HG03025 (cell line): ENCODE results near the gene AQP9.

Experiments used
- ATAC-seq: cut with Tn5 transposase; IDR thresholded peaks from one replicate; pipeline ENCODE4 v1.9.1; 2021; ENCODE audit warnings: mild to moderate bottlenecking, moderate library complexity; ENCODE audit not compliant: unreplicated experiment, low FRiP score

Gene AQP9

DNA sequence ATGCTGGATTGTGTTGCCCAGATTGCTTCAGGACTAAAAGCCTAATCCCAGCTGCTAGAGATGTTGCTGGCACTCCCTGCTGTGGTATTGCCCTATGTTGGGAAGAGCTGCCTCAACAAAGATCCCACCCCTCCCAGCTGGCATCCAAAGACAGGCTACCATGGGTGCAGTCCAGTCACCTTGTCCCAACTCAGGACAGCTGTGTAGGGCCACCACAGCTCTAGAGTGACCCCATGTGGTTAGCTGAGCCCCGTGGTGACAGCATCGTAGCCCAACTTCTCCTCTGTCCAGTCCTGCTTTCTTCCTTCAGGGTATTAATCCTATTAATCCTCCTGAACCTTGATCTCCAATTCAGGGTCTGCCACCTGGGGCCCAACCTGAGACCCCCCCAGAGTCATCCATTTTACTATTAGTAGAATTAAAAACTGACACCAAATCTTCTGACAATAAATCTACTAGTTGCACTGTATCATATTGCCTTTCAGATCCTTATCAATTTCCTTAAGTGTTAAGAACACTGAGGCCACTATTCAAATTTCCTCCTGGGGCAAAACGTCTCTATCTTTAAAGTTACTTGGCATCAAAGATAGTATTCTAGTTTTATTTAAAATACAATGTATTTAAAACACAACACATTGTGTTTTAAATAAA, 83.5 kb downstream of the AQP9 start:
- no peak for ATAC-seq

DNA sequence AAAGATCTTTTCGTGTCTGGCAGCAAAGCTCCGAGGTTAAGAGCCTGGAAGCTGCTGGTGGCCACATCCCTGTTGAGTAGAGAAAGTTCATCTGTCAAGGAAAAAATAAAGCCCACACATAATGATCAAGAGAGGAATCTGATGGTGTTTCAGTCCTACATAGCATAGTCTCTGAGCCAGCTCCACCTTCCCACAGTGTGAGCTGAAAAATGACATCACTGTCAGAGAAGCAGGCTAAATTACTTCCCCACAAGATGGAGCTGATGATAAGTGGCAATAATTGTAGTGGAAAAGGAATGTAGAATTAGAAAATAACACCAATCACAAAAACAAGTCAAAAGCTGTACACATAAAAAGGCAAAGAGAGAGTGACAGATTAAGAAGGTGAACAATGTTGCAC, 84.5 kb downstream of the AQP9 start:
- no peak for ATAC-seq

DNA sequence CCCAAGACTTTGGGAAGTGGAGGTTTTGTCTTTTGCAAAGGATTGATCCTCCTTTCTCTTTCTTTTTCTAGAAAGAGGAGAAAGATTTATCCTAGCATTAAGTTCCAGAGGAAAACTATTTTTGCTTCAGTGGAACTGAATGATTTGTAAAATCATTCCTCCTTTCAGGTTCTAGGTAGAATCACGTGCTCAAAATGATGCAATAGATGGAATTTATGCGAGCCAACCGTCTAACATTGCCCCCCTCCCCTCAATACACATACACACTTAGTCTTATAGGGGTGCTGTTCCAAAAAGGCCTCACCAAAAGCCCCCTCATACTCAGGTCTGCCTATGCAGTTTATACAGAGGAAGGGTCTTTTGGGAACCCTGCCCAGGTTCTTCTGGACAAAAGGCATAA, 85.3 kb downstream of the AQP9 start:
- ATAC-seq: no peak

GRCh38 chr15:58224068-58224467, 85.9 kb downstream of the AQP9 start:
- ATAC-seq: no peak

GRCh38 chr15:58227706-58228543, 89.7 kb downstream of the AQP9 start:
- no peak for ATAC-seq

DNA sequence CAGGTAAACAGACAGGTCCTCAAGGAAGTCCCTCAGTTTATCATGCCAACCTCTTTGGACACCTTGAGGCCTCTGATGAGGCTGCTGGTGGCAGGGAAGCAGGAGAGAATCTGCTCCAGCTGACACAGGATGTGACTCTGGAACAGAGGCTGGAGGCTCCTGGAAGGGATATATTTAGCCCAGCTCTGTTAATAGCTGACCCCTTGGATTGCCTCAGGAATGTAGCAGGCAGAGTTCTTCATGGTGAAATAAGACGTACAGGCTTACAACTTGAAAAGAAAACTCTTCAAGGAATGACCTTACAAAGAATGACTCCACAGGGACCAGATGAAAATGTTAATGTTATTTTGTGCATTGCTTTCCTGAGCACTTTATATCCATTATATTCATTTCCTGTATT, 90.5 kb downstream of the AQP9 start:
- no peak for ATAC-seq

GRCh38 chr15:58229297-58229768, 91.2 kb downstream of the AQP9 start:
- ATAC-seq: no peak

DNA sequence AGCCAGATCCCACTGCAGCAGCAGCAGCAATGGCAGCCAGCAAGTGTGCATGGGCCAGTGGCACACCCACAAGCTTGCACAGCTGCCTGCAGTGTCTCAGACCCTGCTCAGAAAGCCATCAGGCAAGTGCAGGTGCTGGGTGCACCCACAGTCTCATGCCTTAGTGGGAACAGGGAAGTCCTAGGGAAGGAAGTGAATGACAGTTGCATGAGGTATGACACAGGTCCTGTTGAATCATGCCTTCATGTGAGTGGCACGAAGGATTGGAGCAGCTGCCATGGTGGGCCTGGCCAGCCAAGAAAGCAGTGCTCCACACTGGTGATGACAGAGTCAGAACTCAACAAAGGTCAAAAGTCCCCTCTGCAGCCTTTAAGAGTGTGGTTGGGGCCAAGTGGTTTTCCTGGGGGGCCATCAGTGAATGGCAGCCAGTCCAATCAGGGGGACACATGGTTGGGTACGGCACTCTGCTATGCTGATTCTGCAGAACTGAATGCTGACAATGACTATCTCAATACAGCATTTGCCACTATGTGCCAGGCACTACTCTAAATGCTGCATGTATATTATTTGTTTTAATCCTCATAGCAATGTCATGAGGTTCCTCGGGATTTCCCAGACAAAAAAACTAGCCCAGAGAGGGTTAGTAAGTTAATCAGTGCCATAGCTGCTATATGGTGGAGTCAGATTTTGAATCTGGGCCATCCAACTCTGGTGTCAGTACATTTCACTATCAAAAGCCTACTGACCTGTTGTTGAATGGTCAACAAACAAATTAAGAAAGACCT, 94.3 kb downstream of the AQP9 start:
- no peak for ATAC-seq

GRCh38 chr15:58233341-58233740, 95.2 kb downstream of the AQP9 start:
- ATAC-seq: no peak
